Measurements from ENCODE around the gene LIG1.

DNA sequence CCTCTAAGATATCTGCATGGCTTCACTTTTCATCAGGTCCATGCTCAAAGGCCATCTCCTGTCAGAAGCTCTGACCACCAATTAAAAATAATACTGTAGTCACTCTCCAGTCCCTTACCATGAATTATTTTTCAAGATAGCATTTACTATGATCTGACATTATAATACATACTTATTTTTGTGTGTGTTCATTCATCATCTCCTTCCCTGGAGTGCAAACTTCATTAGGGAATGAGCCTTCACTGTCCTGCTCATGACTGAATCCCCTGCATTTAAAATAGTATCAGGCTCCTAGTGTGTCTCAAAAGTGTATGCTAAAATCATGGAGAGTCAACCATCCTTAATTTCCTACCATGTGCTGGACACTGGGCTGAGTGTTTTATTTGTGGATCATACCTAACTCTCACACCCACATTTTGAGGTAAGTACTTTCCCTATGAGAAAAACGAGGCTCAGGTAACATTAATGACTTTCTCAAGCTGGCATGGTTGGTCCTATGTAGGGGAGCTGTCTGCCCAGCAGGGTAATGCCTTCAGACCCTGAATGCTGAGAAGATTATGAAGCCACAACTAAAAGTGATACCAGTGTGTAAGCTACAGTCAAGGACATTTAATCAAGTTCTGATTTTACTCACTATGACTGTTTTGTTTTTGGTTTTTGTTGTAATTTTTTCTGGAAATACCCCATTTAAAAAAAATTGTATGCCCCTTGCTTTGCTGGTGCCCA lies 75.9 kb downstream of the LIG1 start:
- TF ChIP-seq, protein P1, sequence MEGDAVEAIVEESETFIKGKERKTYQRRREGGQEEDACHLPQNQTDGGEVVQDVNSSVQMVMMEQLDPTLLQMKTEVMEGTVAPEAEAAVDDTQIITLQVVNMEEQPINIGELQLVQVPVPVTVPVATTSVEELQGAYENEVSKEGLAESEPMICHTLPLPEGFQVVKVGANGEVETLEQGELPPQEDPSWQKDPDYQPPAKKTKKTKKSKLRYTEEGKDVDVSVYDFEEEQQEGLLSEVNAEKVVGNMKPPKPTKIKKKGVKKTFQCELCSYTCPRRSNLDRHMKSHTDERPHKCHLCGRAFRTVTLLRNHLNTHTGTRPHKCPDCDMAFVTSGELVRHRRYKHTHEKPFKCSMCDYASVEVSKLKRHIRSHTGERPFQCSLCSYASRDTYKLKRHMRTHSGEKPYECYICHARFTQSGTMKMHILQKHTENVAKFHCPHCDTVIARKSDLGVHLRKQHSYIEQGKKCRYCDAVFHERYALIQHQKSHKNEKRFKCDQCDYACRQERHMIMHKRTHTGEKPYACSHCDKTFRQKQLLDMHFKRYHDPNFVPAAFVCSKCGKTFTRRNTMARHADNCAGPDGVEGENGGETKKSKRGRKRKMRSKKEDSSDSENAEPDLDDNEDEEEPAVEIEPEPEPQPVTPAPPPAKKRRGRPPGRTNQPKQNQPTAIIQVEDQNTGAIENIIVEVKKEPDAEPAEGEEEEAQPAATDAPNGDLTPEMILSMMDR (IDR thresholded peaks at IDR 0.05; ENCODE audit: insufficient read depth, low read depth, low read length) = no peak
- TF ChIP-seq EZH2 (IDR thresholded peaks at IDR 0.05; ENCODE audit: insufficient read depth, low read length) = no peak
